ENCODE results near the gene HABP4.

The HABP4 gene

GRCh38 chr9:96524045-96524444, 74.1 kb downstream of the HABP4 start:
- no peaks in the 10 kb centered on the region for H3K36me3 ChIP-seq (ENCODE audit: insufficient read depth, low read length)
- H3K9ac ChIP-seq (ENCODE audit: low read length): no peak overlapping the region
- no peaks in the 10 kb centered on the region for H3F3A ChIP-seq (ENCODE audit: insufficient read depth, low read length)
- TF ChIP-seq CTCF (IDR thresholded peaks at IDR 0.05; ENCODE audit: low read length): no peak
- TF ChIP-seq EZH2 (IDR thresholded peaks at IDR 0.05; ENCODE audit: borderline replicate concordance, low read length): no peak
- no peak overlapping the region for H3K4me3 ChIP-seq (ENCODE audit: low read depth, low read length, poor library complexity, severe bottlenecking)
- no peak overlapping the region for H3K27ac ChIP-seq (ENCODE audit: low read depth, low read length, poor library complexity, severe bottlenecking)
- H4K20me1 ChIP-seq (ENCODE audit: insufficient read depth, low read length): no peaks in the 10 kb centered on the region
- no peaks in the 10 kb centered on the region for H3K79me2 ChIP-seq (ENCODE audit: insufficient read depth, low read length)
- no peaks in the 10 kb centered on the region for H3K27me3 ChIP-seq (ENCODE audit: insufficient read depth, low read length)
- no peak overlapping the region for H3K4me2 ChIP-seq (ENCODE audit: low read length)
- no peaks in the 10 kb centered on the region for H3K9me2 ChIP-seq (ENCODE audit: low read depth, low read length)
- H3K4me1 ChIP-seq (ENCODE audit: insufficient read depth, low read length, severe bottlenecking): no peaks in the 10 kb centered on the region
- H3K9me3 ChIP-seq (ENCODE audit: low read length): no peaks in the 10 kb centered on the region
- H2AFZ ChIP-seq (ENCODE audit: low read length): no peak overlapping the region

GRCh38 chr9:96524764-96525163, 74.8 kb downstream of the HABP4 start:
- no peak overlapping the region for H2AFZ ChIP-seq (ENCODE audit: low read length)
- no peaks in the 10 kb centered on the region for H3K9me2 ChIP-seq (ENCODE audit: low read depth, low read length)
- no peaks in the 10 kb centered on the region for H3K27me3 ChIP-seq (ENCODE audit: insufficient read depth, low read length)
- H3K9me3 ChIP-seq (ENCODE audit: low read length): no peaks in the 10 kb centered on the region
- no peak overlapping the region for H3K4me2 ChIP-seq (ENCODE audit: low read length)
- H3K4me3 ChIP-seq (ENCODE audit: low read depth, low read length, poor library complexity, severe bottlenecking): no peak overlapping the region
- no peak overlapping the region for H3K27ac ChIP-seq (ENCODE audit: low read depth, low read length, poor library complexity, severe bottlenecking)
- no peak for TF ChIP-seq CTCF (IDR thresholded peaks at IDR 0.05; ENCODE audit: low read length)
- no peak for TF ChIP-seq EZH2 (IDR thresholded peaks at IDR 0.05; ENCODE audit: borderline replicate concordance, low read length)
- H4K20me1 ChIP-seq (ENCODE audit: insufficient read depth, low read length): no peaks in the 10 kb centered on the region
- no peaks in the 10 kb centered on the region for H3K4me1 ChIP-seq (ENCODE audit: insufficient read depth, low read length, severe bottlenecking)
- H3K9ac ChIP-seq (ENCODE audit: low read length): no peak overlapping the region
- H3K36me3 ChIP-seq (ENCODE audit: insufficient read depth, low read length): no peaks in the 10 kb centered on the region
- no peaks in the 10 kb centered on the region for H3K79me2 ChIP-seq (ENCODE audit: insufficient read depth, low read length)
- no peaks in the 10 kb centered on the region for H3F3A ChIP-seq (ENCODE audit: insufficient read depth, low read length)

- no peak overlapping the region for H3K27ac ChIP-seq (ENCODE audit: low read depth, low read length, poor library complexity, severe bottlenecking)
- no peaks in the 10 kb centered on the region for H3K4me1 ChIP-seq (ENCODE audit: insufficient read depth, low read length, severe bottlenecking)
- 0 out of 2 replicates have a peak, but pooled peaks cover 2% of the 10 kb centered on the region for H3K9me3 ChIP-seq (ENCODE audit: low read length)
- TF ChIP-seq EZH2 (IDR thresholded peaks at IDR 0.05; ENCODE audit: borderline replicate concordance, low read length) (no peak), CTCF (IDR thresholded peaks at IDR 0.05; ENCODE audit: low read length) (no peak)
- H3K4me2 ChIP-seq (ENCODE audit: low read length): no peak overlapping the region
- no peaks in the 10 kb centered on the region for H3F3A ChIP-seq (ENCODE audit: insufficient read depth, low read length)
- no peaks in the 10 kb centered on the region for H3K79me2 ChIP-seq (ENCODE audit: insufficient read depth, low read length)
- H3K9ac ChIP-seq (ENCODE audit: low read length): no peak overlapping the region
- H3K9me2 ChIP-seq (ENCODE audit: low read depth, low read length): no peaks in the 10 kb centered on the region
- no peak overlapping the region for H3K4me3 ChIP-seq (ENCODE audit: low read depth, low read length, poor library complexity, severe bottlenecking)
- H3K27me3 ChIP-seq (ENCODE audit: insufficient read depth, low read length): no peaks in the 10 kb centered on the region
- no peaks in the 10 kb centered on the region for H3K36me3 ChIP-seq (ENCODE audit: insufficient read depth, low read length)
- no peak overlapping the region for H2AFZ ChIP-seq (ENCODE audit: low read length)
- no peaks in the 10 kb centered on the region for H4K20me1 ChIP-seq (ENCODE audit: insufficient read depth, low read length)
Observed at GRCh38 chr9:96532173-96532572, 82.2 kb downstream of the HABP4 start.
